A673 (cell line): Measurements from ENCODE around the gene MXD3. TPM values are rescaled to one million over a fixed set of nuclear protein-coding genes. Genes with fewer than 3 reads are reported as not detected.

Experiments
- BruUV-seq: library from RNA; stranded (reverse); fragments of 400-500 nt; replicated peaks from 2 replicates; lab custom pipeline; 2021; lab: Mats Ljungman, UMichigan
- CTCF ChIA-PET: fragments of 300-600 bp; sonication (Branson Sonifier 250); formaldehyde crosslinking; loops from one replicate; lab custom pipeline; 2022; ENCODE audit warnings: antibody characterized with exemption; lab: Charles Lee
- POLR2A ChIA-PET: fragments of 300-600 bp; sonication (Branson Sonifier 250); formaldehyde crosslinking; loops from one replicate; lab custom pipeline; 2022; ENCODE audit warnings: antibody characterized with exemption; ENCODE audit not compliant: low non-redundant PET; lab: Charles Lee
- DNase-seq: peaks from one replicate; pipeline ENCODE4 v3.0.0-alpha.2; 2015; ENCODE audit warnings: low spot score
- H3K27ac ChIP-seq: fragments of 200-600 bp; sonication (generic); 2 replicates; pipeline ENCODE4 v1.5.1; 2016; ENCODE audit warnings: mixed run types, low read depth, mild to moderate bottlenecking, mixed read lengths, antibody characterized with exemption, low read length; ENCODE audit not compliant: poor library complexity, severe bottlenecking
- H3K27me3 ChIP-seq: fragments of 200-600 bp; sonication (generic); replicated peaks from 2 replicates; pipeline ENCODE4 v1.6.1; 2017; ENCODE audit warnings: mixed run types, low read depth, mild to moderate bottlenecking, mixed read lengths, antibody characterized with exemption, low read length; ENCODE audit not compliant: insufficient read depth, poor library complexity
- H3K36me3 ChIP-seq: fragments of 200-600 bp; sonication (generic); 2 replicates; pipeline ENCODE4 v1.6.1; 2016; ENCODE audit warnings: mixed run types, mild to moderate bottlenecking, mixed read lengths, antibody characterized with exemption, low read length; ENCODE audit not compliant: insufficient read depth, poor library complexity, severe bottlenecking
- H3K4me1 ChIP-seq: fragments of 200-600 bp; sonication (generic); 2 replicates; pipeline ENCODE4 v1.6.1; 2017; ENCODE audit warnings: mixed run types, mild to moderate bottlenecking, mixed read lengths, antibody characterized with exemption, low read length; ENCODE audit not compliant: insufficient read depth, poor library complexity, severe bottlenecking
- H3K4me3 ChIP-seq: fragments of 200-600 bp; sonication (generic); 2 replicates; pipeline ENCODE4 v1.5.1; 2016; ENCODE audit warnings: low read depth, mixed run types, mild to moderate bottlenecking, mixed read lengths, low read length; ENCODE audit not compliant: poor library complexity, severe bottlenecking
- H3K9me3 ChIP-seq: fragments of 200-600 bp; sonication (generic); 2 replicates; pipeline ENCODE4 v1.6.1; 2016; ENCODE audit warnings: mixed run types, low read depth, mild to moderate bottlenecking, mixed read lengths, antibody characterized with exemption, low read length; ENCODE audit not compliant: poor library complexity, severe bottlenecking
- CTCF ChIP-seq: fragments of 300-800, 200-600 bp; sonication (generic); conservative IDR thresholded peaks from 2 replicates; pipeline ENCODE4 v1.5.1; 2017; ENCODE audit warnings: low read depth, mild to moderate bottlenecking, antibody characterized with exemption, low read length, moderate library complexity, mixed read lengths
- EZH2 ChIP-seq: fragments of 200-600 bp; sonication (generic); IDR thresholded peaks from 2 replicates; pipeline ENCODE4 v1.6.1; 2017; ENCODE audit warnings: borderline replicate concordance, low read depth, mild to moderate bottlenecking, mixed read lengths, antibody characterized with exemption, low read length; ENCODE audit not compliant: poor library complexity, severe bottlenecking
- intact Hi-C: fragments of 100-400 bp; cut with micrococcal nuclease; formaldehyde crosslinking; loops from one replicate; pipeline ENCODE4 v1.10.0; 2022; ENCODE audit not compliant: unreplicated experiment
- total RNA-seq: library from RNA; stranded (reverse); gene quantifications from 2 replicates; pipeline ENCODE4 v1.2.3, GENCODE V29; 2021

Gene MXD3
- total RNA-seq, 1 experiment from 2014 or later, result 15.1 TPM

GRCh38 chr5:177356746-177357145, 45.0 kb upstream of the MXD3 start:
- no peak overlapping the region for H3K27ac ChIP-seq
- CTCF ChIA-PET, result no interaction called here
- no peaks in the 10 kb centered on the region for H3K36me3 ChIP-seq
- no peaks in the 10 kb centered on the region for H3K27me3 ChIP-seq
- intact Hi-C loops, result no loop called here
- no peak for DNase-seq
- TF ChIP-seq EZH2, result no peak
- TF ChIP-seq CTCF, result no peak
- H3K9me3 ChIP-seq, result no peaks in the 10 kb centered on the region
- POLR2A ChIA-PET, result interaction anchor here (0.7 kb wide), 1 partner anchor 117 kb away, joined by 10 read pairs; no protein-coding TSS in a partner anchor
- peaks cover 4% of the 10 kb centered on the region for H3K4me1 ChIP-seq
- no TSS peak for BruUV-seq
- H3K4me3 ChIP-seq, result no peak overlapping the region

- CTCF ChIA-PET, result interaction anchor here (0.7 kb wide), 1 partner anchor 9 kb away, joined by 3 read pairs; no protein-coding TSS in a partner anchor
- TF ChIP-seq CTCF (no peak), EZH2 (no peak)
- Histone ChIP-seq H3K4me1 (peaks cover 4% of the 10 kb centered on the region), H3K9me3 (no peaks in the 10 kb centered on the region), H3K4me3 (no peak overlapping the region), H3K27me3 (no peaks in the 10 kb centered on the region), H3K36me3 (no peaks in the 10 kb centered on the region), H3K27ac (no peak overlapping the region)
- BruUV-seq, result no TSS peak
- POLR2A ChIA-PET, result no interaction called here
- no peak for DNase-seq
- intact Hi-C loops, result no loop called here
These were observed 44.1 kb upstream of the MXD3 start for GRCh38 chr5:177355868-177356168.

- CTCF ChIA-PET, result interaction anchor here (0.7 kb wide), 1 partner anchor 10 kb away, joined by 3 read pairs; no protein-coding TSS in a partner anchor
- H3K4me1 ChIP-seq, result peaks cover 4% of the 10 kb centered on the region
- TF ChIP-seq EZH2, result no peak
- TF ChIP-seq CTCF, result no peak
- BruUV-seq, result no TSS peak
- H3K9me3 ChIP-seq, result no peaks in the 10 kb centered on the region
- no peak for DNase-seq
- H3K36me3 ChIP-seq, result no peaks in the 10 kb centered on the region
- no peaks in the 10 kb centered on the region for H3K27me3 ChIP-seq
- H3K27ac ChIP-seq, result no peak overlapping the region
- intact Hi-C loops, result no loop called here
- POLR2A ChIA-PET, result no interaction called here
- H3K4me3 ChIP-seq, result no peak overlapping the region
These were observed 43.6 kb upstream of the MXD3 start for GRCh38 chr5:177355162-177355867.
